ENCODE measurements around the gene FRMD4B. TPM values are rescaled to one million over a fixed set of nuclear protein-coding genes. Genes with fewer than 3 reads are reported as not detected.
"Not testable (repeated sequence)": the region's sequence is repeated elsewhere in the genome, so short reads cannot be mapped to it uniquely, and the experiment has no call there.

Gene FRMD4B
- total RNA-seq, 3 donors from 2014 or later (not counting 1 experiment from before 2014, with no cell fraction given): 8.5 to 19.8 (median 9.4) TPM

DNA sequence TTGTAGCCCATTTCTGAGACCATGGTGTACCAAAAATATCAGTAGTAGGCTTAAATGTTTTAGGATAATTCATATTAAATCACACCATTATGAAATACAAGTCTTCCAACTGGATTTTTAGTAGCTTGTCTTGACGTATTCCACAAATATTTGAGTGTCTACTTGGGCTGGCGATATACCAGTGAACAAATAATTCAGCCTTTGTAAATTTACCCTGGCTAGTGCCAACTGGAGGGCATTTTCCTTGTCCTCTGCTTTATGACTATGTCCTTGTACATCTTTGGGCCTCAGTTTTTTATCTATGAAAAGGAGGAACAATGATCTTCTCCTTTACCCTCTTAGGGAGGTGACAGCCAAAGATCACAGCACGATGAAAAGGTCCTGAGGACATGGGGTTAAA is 114.8 kb downstream of the FRMD4B start:
- H3K4me1 ChIP-seq (ENCODE audit: control insufficient read depth, insufficient read depth, low read length): peaks cover 2% of the 10 kb centered on the region
- H3K9me3 ChIP-seq (ENCODE audit: control insufficient read depth, insufficient read depth, low read length): no peaks in the 10 kb centered on the region
- intact Hi-C loops (cut with micrococcal nuclease): no loop called here
- no peak for ATAC-seq
- Mint-ChIP-seq H3K9me3 (no peaks in the 10 kb centered on the region), H3K27ac (no peak overlapping the region), H3K36me3 (no peaks in the 10 kb centered on the region), H3K27me3 (ENCODE audit: low read depth in 2 of 2) (no peaks in the 10 kb centered on the region), H3K4me3 (no peak overlapping the region), H3K4me1 (peaks cover 3 to 8% of the 10 kb centered on the region in 2 donors)
- TF ChIP-seq, protein P1, sequence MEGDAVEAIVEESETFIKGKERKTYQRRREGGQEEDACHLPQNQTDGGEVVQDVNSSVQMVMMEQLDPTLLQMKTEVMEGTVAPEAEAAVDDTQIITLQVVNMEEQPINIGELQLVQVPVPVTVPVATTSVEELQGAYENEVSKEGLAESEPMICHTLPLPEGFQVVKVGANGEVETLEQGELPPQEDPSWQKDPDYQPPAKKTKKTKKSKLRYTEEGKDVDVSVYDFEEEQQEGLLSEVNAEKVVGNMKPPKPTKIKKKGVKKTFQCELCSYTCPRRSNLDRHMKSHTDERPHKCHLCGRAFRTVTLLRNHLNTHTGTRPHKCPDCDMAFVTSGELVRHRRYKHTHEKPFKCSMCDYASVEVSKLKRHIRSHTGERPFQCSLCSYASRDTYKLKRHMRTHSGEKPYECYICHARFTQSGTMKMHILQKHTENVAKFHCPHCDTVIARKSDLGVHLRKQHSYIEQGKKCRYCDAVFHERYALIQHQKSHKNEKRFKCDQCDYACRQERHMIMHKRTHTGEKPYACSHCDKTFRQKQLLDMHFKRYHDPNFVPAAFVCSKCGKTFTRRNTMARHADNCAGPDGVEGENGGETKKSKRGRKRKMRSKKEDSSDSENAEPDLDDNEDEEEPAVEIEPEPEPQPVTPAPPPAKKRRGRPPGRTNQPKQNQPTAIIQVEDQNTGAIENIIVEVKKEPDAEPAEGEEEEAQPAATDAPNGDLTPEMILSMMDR (IDR thresholded peaks at IDR 0.05): no peak
- H3K36me3 ChIP-seq (ENCODE audit: control insufficient read depth, insufficient read depth, low read length): no peaks in the 10 kb centered on the region
- no peak overlapping the region for H3K4me3 ChIP-seq (ENCODE audit: low read length)
- no peak for DNase-seq
- H3K27ac ChIP-seq (ENCODE audit: low read length): no peak overlapping the region
- H3K27me3 ChIP-seq (ENCODE audit: control insufficient read depth, insufficient read depth, low read length): no peaks in the 10 kb centered on the region
- 100% methylated on average over 2 of the region's 3 CpGs for WGBS (ENCODE audit: insufficient coverage)

DNA sequence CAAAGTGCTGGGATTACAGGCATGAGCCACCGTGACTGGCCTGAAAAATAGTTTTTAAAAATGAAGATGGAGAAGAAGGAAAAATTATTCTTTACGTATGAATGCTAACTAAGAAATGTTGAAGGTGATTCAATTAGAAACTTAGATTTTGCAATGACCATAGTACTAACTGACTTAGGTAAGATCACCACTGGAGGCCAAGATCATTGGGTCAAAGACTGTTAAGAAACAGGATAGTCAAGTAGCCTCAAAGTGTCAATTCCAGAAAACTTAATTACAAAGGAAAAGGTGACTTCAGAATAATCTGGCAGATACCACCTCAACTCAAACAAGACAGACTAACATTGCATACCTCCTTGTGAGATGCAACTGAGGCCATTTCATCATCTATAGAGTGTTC is 119.3 kb downstream of the FRMD4B start:
- H3K36me3 Mint-ChIP-seq: no peaks in the 10 kb centered on the region
- no peaks in the 10 kb centered on the region for H3K9me3 ChIP-seq (ENCODE audit: control insufficient read depth, insufficient read depth, low read length)
- H3K4me1 ChIP-seq (ENCODE audit: control insufficient read depth, insufficient read depth, low read length): peaks cover 6% of the 10 kb centered on the region
- 89% methylated on average over 2 of the region's 2 CpGs for WGBS (ENCODE audit: insufficient coverage)
- H3K27me3 Mint-ChIP-seq (ENCODE audit: low read depth in 2 of 2): no peaks in the 10 kb centered on the region
- no peak for ATAC-seq
- H3K4me3 ChIP-seq (ENCODE audit: low read length): no peak overlapping the region
- H3K4me1 Mint-ChIP-seq: peaks cover 8 to 11% of the 10 kb centered on the region in 2 donors
- H3K4me3 Mint-ChIP-seq: no peak overlapping the region
- TF ChIP-seq, protein P1 (IDR thresholded peaks at IDR 0.05): no peak
- intact Hi-C loops (cut with micrococcal nuclease): no loop called here
- no peak for DNase-seq
- no peaks in the 10 kb centered on the region for H3K9me3 Mint-ChIP-seq
- H3K27ac Mint-ChIP-seq: no peak overlapping the region
- H3K36me3 ChIP-seq (ENCODE audit: control insufficient read depth, insufficient read depth, low read length): no peaks in the 10 kb centered on the region
- no peak overlapping the region for H3K27ac ChIP-seq (ENCODE audit: low read length)
- no peaks in the 10 kb centered on the region for H3K27me3 ChIP-seq (ENCODE audit: control insufficient read depth, insufficient read depth, low read length)

DNA sequence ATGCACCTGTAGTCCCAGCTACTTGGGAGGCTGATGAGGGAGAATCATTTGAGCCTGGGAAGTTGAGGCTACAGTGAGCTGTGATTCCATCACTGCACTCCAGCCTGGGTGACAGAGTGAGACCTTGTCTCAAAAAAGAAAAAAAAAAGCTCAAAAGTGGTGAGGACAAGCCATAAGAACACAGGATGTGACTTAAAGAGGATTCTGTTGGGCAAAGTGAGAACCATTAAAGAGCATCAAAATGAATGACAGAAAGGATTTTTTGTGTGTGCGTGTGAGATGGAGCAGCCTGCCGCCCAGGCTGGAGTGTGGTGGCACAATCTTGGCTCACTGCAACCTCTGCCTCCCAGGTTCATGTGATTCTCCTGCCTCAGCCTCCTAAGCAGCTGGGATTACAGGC is 119.8 kb downstream of the FRMD4B start:
- H3K36me3 ChIP-seq (ENCODE audit: control insufficient read depth, insufficient read depth, low read length); H3K27me3 ChIP-seq (ENCODE audit: control insufficient read depth, insufficient read depth, low read length); H3K9me3 Mint-ChIP-seq; H3K4me1 ChIP-seq (ENCODE audit: control insufficient read depth, insufficient read depth, low read length); DNase-seq; intact Hi-C loops (cut with micrococcal nuclease); H3K9me3 ChIP-seq (ENCODE audit: control insufficient read depth, insufficient read depth, low read length); H3K4me3 Mint-ChIP-seq; H3K4me3 ChIP-seq (ENCODE audit: low read length); H3K27me3 Mint-ChIP-seq (ENCODE audit: low read depth in 2 of 2); H3K27ac ChIP-seq (ENCODE audit: low read length); H3K36me3 Mint-ChIP-seq: not testable (repeated sequence)
- ATAC-seq: peak in 1 of 3 donors; percentile 57
- WGBS (ENCODE audit: insufficient coverage): 72% methylated on average over 2 of the region's 2 CpGs
- peaks cover 8 to 11% of the 10 kb centered on the region in 2 donors for H3K4me1 Mint-ChIP-seq
- peak overlapping the region in 1 of 2 donors; percentile 35 for H3K27ac Mint-ChIP-seq

DNA sequence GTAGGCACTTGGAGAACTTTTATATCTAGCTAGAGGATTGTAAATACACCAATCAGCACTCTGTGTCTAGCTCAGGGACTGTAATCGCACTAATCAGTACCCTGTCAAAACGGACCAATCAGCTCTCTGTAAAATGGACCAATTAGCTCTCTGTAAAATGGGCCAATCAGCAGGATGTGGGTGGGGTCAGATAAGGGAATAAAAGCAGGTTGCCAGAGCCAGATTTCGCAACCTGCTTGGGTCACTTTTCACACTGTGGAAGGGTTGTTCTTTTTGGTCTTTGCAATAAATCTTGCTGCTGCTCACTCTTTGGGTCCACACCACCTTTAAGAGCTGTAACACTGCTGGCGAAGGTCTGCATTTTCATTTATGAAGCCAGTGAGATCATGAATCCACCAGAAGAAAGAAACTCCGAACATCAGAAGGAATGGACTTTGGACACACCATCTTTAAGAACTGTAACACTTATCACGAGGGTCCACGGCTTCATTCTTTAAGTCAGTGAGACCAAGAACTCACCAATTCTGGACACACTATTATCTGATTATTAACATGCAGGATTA is 125.0 kb downstream of the FRMD4B start:
- 94% methylated on average over 7 of the region's 7 CpGs for WGBS (ENCODE audit: insufficient coverage)
- not testable (repeated sequence) for H3K9me3 ChIP-seq (ENCODE audit: control insufficient read depth, insufficient read depth, low read length)

More for the DNA sequence above, 125.0 kb downstream of the FRMD4B start:
- DNase-seq; H3K27ac Mint-ChIP-seq; H3K27ac ChIP-seq (ENCODE audit: low read length); ATAC-seq; H3K36me3 ChIP-seq (ENCODE audit: control insufficient read depth, insufficient read depth, low read length); H3K4me1 ChIP-seq (ENCODE audit: control insufficient read depth, insufficient read depth, low read length); H3K9me3 Mint-ChIP-seq; H3K4me3 ChIP-seq (ENCODE audit: low read length); H3K4me1 Mint-ChIP-seq; H3K27me3 Mint-ChIP-seq (ENCODE audit: low read depth in 2 of 2); intact Hi-C loops (cut with micrococcal nuclease); H3K4me3 Mint-ChIP-seq; H3K27me3 ChIP-seq (ENCODE audit: control insufficient read depth, insufficient read depth, low read length); H3K36me3 Mint-ChIP-seq: not testable (repeated sequence)

All from natural killer cell (primary cell).